ENCODE data around the gene SFMBT1. TPM values are rescaled to one million over a fixed set of nuclear protein-coding genes. Genes with fewer than 3 reads are reported as not detected.
A peak's percentile ranks its signal among the peaks of the same experiment; 100 is the strongest.

Gene SFMBT1
- total RNA-seq, 1 experiment from 2014 or later = 14.8 TPM

DNA sequence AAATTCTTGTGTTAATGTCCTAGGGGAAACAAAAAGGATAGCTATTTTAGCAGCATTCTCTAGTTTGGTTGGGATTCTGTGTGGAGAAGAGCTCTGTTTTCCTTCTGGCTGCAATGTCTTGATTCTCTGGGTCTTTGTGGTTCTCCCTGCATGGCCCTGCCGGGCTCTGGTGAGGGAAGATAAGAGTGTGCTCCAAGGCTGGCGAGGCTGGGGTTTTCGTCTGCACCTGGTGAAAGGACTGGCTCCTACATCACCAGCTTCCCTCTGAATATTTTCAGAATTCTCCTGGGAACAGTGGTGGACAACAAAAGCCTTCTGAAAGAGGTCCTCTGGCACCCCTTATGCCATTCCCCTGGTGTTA lies 38.1 kb upstream of the SFMBT1 start:
- H4K20me1 ChIP-seq (ENCODE audit: insufficient read depth) = no peaks in the 10 kb centered on the region
- peaks cover 0 to 13% of the 10 kb centered on the region in 2 experiments; a peak in 2 of 4 replicates for H3K4me1 ChIP-seq (ENCODE audit: control insufficient read depth in 1 of 2, insufficient read depth in 2 of 2, low read length in 2 of 2)
- intact Hi-C loops (cut with micrococcal nuclease) = no loop called here
- ChIA-PET CTCF (no interaction called here), POLR2A (no interaction called here), RAD21 (ENCODE audit: low non-redundant PET in 1 of 2, low total read pairs in 2 of 2, uncharacterized antibody in 2 of 2, unreplicated experiment in 2 of 2) (no interaction called here)
- no peak overlapping the region for H2AFZ ChIP-seq (ENCODE audit: low read depth, low read length, poor library complexity, severe bottlenecking)
- peak; percentile 10; the same call in 1 of the 2 replicates for ATAC-seq
- H3K9me3 ChIP-seq (ENCODE audit: control insufficient read depth in 1 of 2, insufficient read depth in 1 of 2, low read depth in 1 of 2, low read length in 2 of 2) = no peaks in the 10 kb centered on the region
- H3K79me2 ChIP-seq (ENCODE audit: insufficient read depth, low read length) = no peaks in the 10 kb centered on the region
- no peaks in the 10 kb centered on the region for H3K36me3 ChIP-seq (ENCODE audit: control insufficient read depth in 1 of 2, insufficient read depth in 2 of 2, low read length in 2 of 2)
- no peaks in the 10 kb centered on the region for H3K9me2 ChIP-seq (ENCODE audit: insufficient read depth)
- TF ChIP-seq CEBPB (IDR thresholded peaks at IDR 0.05; ENCODE audit: low read depth) = no peak
- no peak for TF ChIP-seq SP1 (IDR thresholded peaks at IDR 0.05; ENCODE audit: low read depth)
- no peak for TF ChIP-seq FOSL1 (IDR thresholded peaks at IDR 0.05; ENCODE audit: low read depth)
- TF ChIP-seq, protein P1, sequence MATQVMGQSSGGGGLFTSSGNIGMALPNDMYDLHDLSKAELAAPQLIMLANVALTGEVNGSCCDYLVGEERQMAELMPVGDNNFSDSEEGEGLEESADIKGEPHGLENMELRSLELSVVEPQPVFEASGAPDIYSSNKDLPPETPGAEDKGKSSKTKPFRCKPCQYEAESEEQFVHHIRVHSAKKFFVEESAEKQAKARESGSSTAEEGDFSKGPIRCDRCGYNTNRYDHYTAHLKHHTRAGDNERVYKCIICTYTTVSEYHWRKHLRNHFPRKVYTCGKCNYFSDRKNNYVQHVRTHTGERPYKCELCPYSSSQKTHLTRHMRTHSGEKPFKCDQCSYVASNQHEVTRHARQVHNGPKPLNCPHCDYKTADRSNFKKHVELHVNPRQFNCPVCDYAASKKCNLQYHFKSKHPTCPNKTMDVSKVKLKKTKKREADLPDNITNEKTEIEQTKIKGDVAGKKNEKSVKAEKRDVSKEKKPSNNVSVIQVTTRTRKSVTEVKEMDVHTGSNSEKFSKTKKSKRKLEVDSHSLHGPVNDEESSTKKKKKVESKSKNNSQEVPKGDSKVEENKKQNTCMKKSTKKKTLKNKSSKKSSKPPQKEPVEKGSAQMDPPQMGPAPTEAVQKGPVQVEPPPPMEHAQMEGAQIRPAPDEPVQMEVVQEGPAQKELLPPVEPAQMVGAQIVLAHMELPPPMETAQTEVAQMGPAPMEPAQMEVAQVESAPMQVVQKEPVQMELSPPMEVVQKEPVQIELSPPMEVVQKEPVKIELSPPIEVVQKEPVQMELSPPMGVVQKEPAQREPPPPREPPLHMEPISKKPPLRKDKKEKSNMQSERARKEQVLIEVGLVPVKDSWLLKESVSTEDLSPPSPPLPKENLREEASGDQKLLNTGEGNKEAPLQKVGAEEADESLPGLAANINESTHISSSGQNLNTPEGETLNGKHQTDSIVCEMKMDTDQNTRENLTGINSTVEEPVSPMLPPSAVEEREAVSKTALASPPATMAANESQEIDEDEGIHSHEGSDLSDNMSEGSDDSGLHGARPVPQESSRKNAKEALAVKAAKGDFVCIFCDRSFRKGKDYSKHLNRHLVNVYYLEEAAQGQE (IDR thresholded peaks at IDR 0.05; ENCODE audit: low read depth) = no peak
- no peak for TF ChIP-seq EZH2 (IDR thresholded peaks at IDR 0.05)
- TF ChIP-seq POLR2A (IDR thresholded peaks at IDR 0.05; ENCODE audit: borderline replicate concordance, extremely low read depth, insufficient read depth, insufficient read length) = no peak
- TF ChIP-seq, protein P2, sequence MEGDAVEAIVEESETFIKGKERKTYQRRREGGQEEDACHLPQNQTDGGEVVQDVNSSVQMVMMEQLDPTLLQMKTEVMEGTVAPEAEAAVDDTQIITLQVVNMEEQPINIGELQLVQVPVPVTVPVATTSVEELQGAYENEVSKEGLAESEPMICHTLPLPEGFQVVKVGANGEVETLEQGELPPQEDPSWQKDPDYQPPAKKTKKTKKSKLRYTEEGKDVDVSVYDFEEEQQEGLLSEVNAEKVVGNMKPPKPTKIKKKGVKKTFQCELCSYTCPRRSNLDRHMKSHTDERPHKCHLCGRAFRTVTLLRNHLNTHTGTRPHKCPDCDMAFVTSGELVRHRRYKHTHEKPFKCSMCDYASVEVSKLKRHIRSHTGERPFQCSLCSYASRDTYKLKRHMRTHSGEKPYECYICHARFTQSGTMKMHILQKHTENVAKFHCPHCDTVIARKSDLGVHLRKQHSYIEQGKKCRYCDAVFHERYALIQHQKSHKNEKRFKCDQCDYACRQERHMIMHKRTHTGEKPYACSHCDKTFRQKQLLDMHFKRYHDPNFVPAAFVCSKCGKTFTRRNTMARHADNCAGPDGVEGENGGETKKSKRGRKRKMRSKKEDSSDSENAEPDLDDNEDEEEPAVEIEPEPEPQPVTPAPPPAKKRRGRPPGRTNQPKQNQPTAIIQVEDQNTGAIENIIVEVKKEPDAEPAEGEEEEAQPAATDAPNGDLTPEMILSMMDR (IDR thresholded peaks at IDR 0.05 in 2 of 3, conservative IDR thresholded peaks at IDR 0.05 in 1 of 3; ENCODE audit: borderline replicate concordance in 1 of 3, insufficient read depth in 1 of 3, low read depth in 2 of 3, low read length in 2 of 3) = no peak
- TF ChIP-seq ELF1 (IDR thresholded peaks at IDR 0.05; ENCODE audit: borderline replicate concordance, low read depth) = no peak
- TF ChIP-seq SRF (IDR thresholded peaks at IDR 0.05; ENCODE audit: low read depth) = no peak
- no peak for TF ChIP-seq EZH2phosphoT487 (IDR thresholded peaks at IDR 0.05; ENCODE audit: borderline replicate concordance)
- TF ChIP-seq, protein P3, sequence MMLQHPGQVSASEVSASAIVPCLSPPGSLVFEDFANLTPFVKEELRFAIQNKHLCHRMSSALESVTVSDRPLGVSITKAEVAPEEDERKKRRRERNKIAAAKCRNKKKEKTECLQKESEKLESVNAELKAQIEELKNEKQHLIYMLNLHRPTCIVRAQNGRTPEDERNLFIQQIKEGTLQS (IDR thresholded peaks at IDR 0.05) = no peak
- no peak for TF ChIP-seq EGR1 (IDR thresholded peaks at IDR 0.05; ENCODE audit: low read depth)
- TF ChIP-seq CBX3 (IDR thresholded peaks at IDR 0.05; ENCODE audit: low read depth) = no peak
- no peak for TF ChIP-seq ZFX (IDR thresholded peaks at IDR 0.05)
- TF ChIP-seq POLR2AphosphoS5 (IDR thresholded peaks at IDR 0.05; ENCODE audit: low read depth, low read length) = no peak
- TF ChIP-seq, protein P4, sequence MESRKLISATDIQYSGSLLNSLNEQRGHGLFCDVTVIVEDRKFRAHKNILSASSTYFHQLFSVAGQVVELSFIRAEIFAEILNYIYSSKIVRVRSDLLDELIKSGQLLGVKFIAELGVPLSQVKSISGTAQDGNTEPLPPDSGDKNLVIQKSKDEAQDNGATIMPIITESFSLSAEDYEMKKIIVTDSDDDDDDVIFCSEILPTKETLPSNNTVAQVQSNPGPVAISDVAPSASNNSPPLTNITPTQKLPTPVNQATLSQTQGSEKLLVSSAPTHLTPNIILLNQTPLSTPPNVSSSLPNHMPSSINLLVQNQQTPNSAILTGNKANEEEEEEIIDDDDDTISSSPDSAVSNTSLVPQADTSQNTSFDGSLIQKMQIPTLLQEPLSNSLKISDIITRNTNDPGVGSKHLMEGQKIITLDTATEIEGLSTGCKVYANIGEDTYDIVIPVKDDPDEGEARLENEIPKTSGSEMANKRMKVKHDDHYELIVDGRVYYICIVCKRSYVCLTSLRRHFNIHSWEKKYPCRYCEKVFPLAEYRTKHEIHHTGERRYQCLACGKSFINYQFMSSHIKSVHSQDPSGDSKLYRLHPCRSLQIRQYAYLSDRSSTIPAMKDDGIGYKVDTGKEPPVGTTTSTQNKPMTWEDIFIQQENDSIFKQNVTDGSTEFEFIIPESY (IDR thresholded peaks at IDR 0.05; ENCODE audit: extremely low read depth, insufficient replicate concordance, low read length) = no peak
- TF ChIP-seq YY1 (IDR thresholded peaks at IDR 0.05; ENCODE audit: extremely low read depth, insufficient replicate concordance, low read depth, low read length) = no peak
- H3K4me2 ChIP-seq (ENCODE audit: low read length) = no peak overlapping the region
- no peak overlapping the region for H3K27ac ChIP-seq (ENCODE audit: low read depth, low read length)
- no peak overlapping the region for H3K9ac ChIP-seq (ENCODE audit: low read length)
- H3K4me3 ChIP-seq (replicated peaks in 1 of 2; ENCODE audit: low read depth in 1 of 2, low read length in 2 of 2) = no peak overlapping the region
- H3K27me3 ChIP-seq (ENCODE audit: insufficient read depth, low read length) = no peaks in the 10 kb centered on the region
- DNase-seq (ENCODE audit: low read depth, low spot score) = no peak
- BruUV-seq (replicated peaks) = no TSS peak
